HepG2 (cell line): ENCODE results near the gene SEMA5B. TPM values are rescaled to one million over a fixed set of nuclear protein-coding genes. Genes with fewer than 3 reads are reported as not detected.

Source experiments
- ATAC-seq: fragments of 200-7000 bp; cut with Tn5 transposase; 3 replicates; pipeline ENCODE4 v1.9.1; 2020; ENCODE audit warnings: mild to moderate bottlenecking, moderate library complexity
- BruUV-seq: library from RNA; stranded (reverse); fragments of 400-500 nt; replicated peaks from 2 replicates; lab custom pipeline; 2021; lab: Mats Ljungman, UMichigan
- CTCF ChIA-PET: fragments of 300-600 bp; formaldehyde crosslinking; extraction: SDS; loops from one replicate; lab custom pipeline; 2021; ENCODE audit warnings: low total read pairs, inconsistent platforms, low intra/inter-chr PET ratio; lab: Yijun Ruan, JAX
- POLR2A ChIA-PET: fragments of 350-600 bp; sonication (Branson Sonifier 250); formaldehyde crosslinking; loops from one replicate; lab custom pipeline; 2020; ENCODE audit warnings: antibody characterized with exemption, inconsistent platforms; lab: Yijun Ruan, JAX
- DNase-seq: peaks from one replicate; pipeline ENCODE4 v3.0.0-alpha.2; 2015; ENCODE audit warnings: low spot score
- FAIRE-seq: peaks from 3 replicates; lab custom pipeline; 2011; peaks lifted over from hg19 to GRCh38; lab: Jason Lieb, UNC
- H2AFZ ChIP-seq: one replicate; pipeline ENCODE4 v1.6.1; 2011; ENCODE audit warnings: low read length, inconsistent platforms
- H3K27ac ChIP-seq: fragments of 300-600 bp; 3 replicates; pipeline ENCODE4 v1.8.0; 2011; ENCODE audit warnings: mixed run types, mild to moderate bottlenecking, mixed read lengths, low read length, inconsistent platforms; ENCODE audit not compliant: insufficient read depth; ENCODE audit errors: extremely low read length
- H3K27me3 ChIP-seq, 2 experiments: fragments of 200-600 bp in 1 of 2; 2 replicates in 1 of 2; 3 replicates in 1 of 2; pipeline versions ENCODE4 v1.6.0 to v1.8.0; 2011; ENCODE audit warnings: low read length in 2 of 2, mild to moderate bottlenecking in 2 of 2, moderate library complexity in 2 of 2, inconsistent platforms in 1 of 2; ENCODE audit not compliant: insufficient read depth in 2 of 2, control insufficient read depth in 1 of 2
- H3K36me3 ChIP-seq, 2 experiments: fragments of 200-600 bp in 1 of 2; replicated peaks in 1 of 2; 2 replicates in 1 of 2; 3 replicates in 1 of 2; pipeline versions ENCODE4 v1.5.1 to v1.8.0; 2011; ENCODE audit warnings: low read length in 2 of 2, inconsistent platforms in 1 of 2; ENCODE audit not compliant: insufficient read depth in 2 of 2, control insufficient read depth in 1 of 2
- H3K4me1 ChIP-seq: 2 replicates; pipeline ENCODE4 v1.5.1; 2012; ENCODE audit warnings: low read length, inconsistent platforms; ENCODE audit not compliant: insufficient read depth
- H3K4me2 ChIP-seq: 2 replicates; pipeline ENCODE4 v1.6.0; 2011; ENCODE audit warnings: low read depth, low read length, inconsistent platforms
- H3K4me3 ChIP-seq, 3 experiments: fragments of 200-600 bp in 1 of 3; sonication (generic), shearing (Covaris generic) in 1 of 3; replicated peaks in 1 of 3; 2 replicates each; pipeline ENCODE4 v1.5.1; 2011 to 2016; ENCODE audit warnings: low read length in 3 of 3, inconsistent platforms in 2 of 3, low read depth in 2 of 3, mild to moderate bottlenecking in 2 of 3, control low read depth in 1 of 3, mixed read lengths in 1 of 3; ENCODE audit not compliant: insufficient read depth in 1 of 3
- H3K79me2 ChIP-seq: one replicate; pipeline ENCODE4 v1.6.1; 2011; ENCODE audit warnings: low read length, inconsistent platforms; ENCODE audit not compliant: insufficient read depth
- H3K9ac ChIP-seq: 2 replicates; pipeline ENCODE4 v1.6.0; 2011; ENCODE audit warnings: mild to moderate bottlenecking, low read depth, low read length, inconsistent platforms; ENCODE audit not compliant: insufficient read depth
- H3K9me3 ChIP-seq: 2 replicates; pipeline ENCODE4 v1.5.1; 2012; ENCODE audit warnings: mild to moderate bottlenecking, low read length
- H4K20me1 ChIP-seq: 2 replicates; pipeline ENCODE4 v1.6.0; 2011; ENCODE audit warnings: inconsistent platforms, mild to moderate bottlenecking, low read length, moderate library complexity; ENCODE audit not compliant: insufficient read depth
- ARHGAP35 ChIP-seq: sonication (generic); formaldehyde crosslinking; IDR thresholded peaks from 2 replicates; pipeline ENCODE4 v1.9.0; 2022; ENCODE audit warnings: mild to moderate bottlenecking, inconsistent platforms, moderate library complexity, missing genetic modification reagents, borderline replicate concordance
- HDAC1 ChIP-seq: sonication (generic); formaldehyde crosslinking; IDR thresholded peaks from 2 replicates; pipeline ENCODE4 v1.5.1; 2020; ENCODE audit warnings: mild to moderate bottlenecking, missing genetic modification reagents
- KAT7 ChIP-seq: IDR thresholded peaks from 2 replicates; pipeline ENCODE4 v1.6.1; 2018; ENCODE audit warnings: borderline replicate concordance, missing compliant biosample characterization
- MED13 ChIP-seq: sonication (generic); formaldehyde crosslinking; IDR thresholded peaks from 2 replicates; pipeline ENCODE4 v1.5.0; 2020; ENCODE audit warnings: missing genetic modification reagents
- MIXL1 ChIP-seq: IDR thresholded peaks from 2 replicates; pipeline ENCODE4 v1.6.1; 2016
- MYC ChIP-seq: sonication (generic); formaldehyde crosslinking; IDR thresholded peaks from 2 replicates; pipeline ENCODE4 v1.9.0; 2021; ENCODE audit warnings: missing genetic modification reagents, borderline replicate concordance
- ZNF337 ChIP-seq: sonication (generic); formaldehyde crosslinking; IDR thresholded peaks from 2 replicates; pipeline ENCODE4 v1.5.1; 2020; ENCODE audit warnings: missing genetic modification reagents, low read depth, mild to moderate bottlenecking, borderline replicate concordance
- ZNF589 ChIP-seq: sonication (generic); formaldehyde crosslinking; conservative IDR thresholded peaks from 2 replicates; pipeline ENCODE4 v1.8.0; 2022; ENCODE audit warnings: mild to moderate bottlenecking, moderate library complexity, missing genetic modification reagents
- ZNF598 ChIP-seq: sonication (generic); formaldehyde crosslinking; IDR thresholded peaks from 2 replicates; pipeline ENCODE4 v1.5.1; 2020; ENCODE audit warnings: mild to moderate bottlenecking, missing genetic modification reagents, borderline replicate concordance
- ZNF644 ChIP-seq: IDR thresholded peaks from 2 replicates; pipeline ENCODE4 v1.6.1; 2016; ENCODE audit warnings: low read depth
- ZNF7 ChIP-seq: IDR thresholded peaks from 2 replicates; pipeline ENCODE4 v1.6.1; 2016; ENCODE audit warnings: missing biosample characterization, missing genetic modification reagents
- WGBS: methylation state at CpG from one replicate; pipeline ENCODE4 v1.1.6; 2017; ENCODE audit warnings: low lambda C conversion rate; 5-methylcytosine and 5-hydroxymethylcytosine counted together
- in situ Hi-C: cut with HindIII; loops from 2 replicates; pipeline ENCODE4 v1.10.0; 2017; ENCODE audit warnings: low pct_unique_long_range_greater_than_20kb; ENCODE audit not compliant: extremely low pct_ligation_motif_present
- intact Hi-C: fragments of 100-400 bp; cut with micrococcal nuclease; formaldehyde crosslinking; loops from one replicate; pipeline ENCODE4 v1.10.0; 2022; ENCODE audit not compliant: unreplicated experiment
- polyA plus RNA-seq, 8 experiments: library from polyadenylated mRNA; depleted of rRNA in 3 of 8; stranded (reverse) in 7 of 8; unstranded in 1 of 8; fragments of >200 nt; fragmentation: Illumina TruSeq in 4 of 8; extraction: Trizol in 4 of 8; gene quantifications; 2 replicates each; pipeline versions ENCODE4 v1.2.1 to v1.2.3, GENCODE V29; 2011 to 2016; ENCODE audit warnings: low read depth in 4 of 8, missing spikeins in 1 of 8, mixed read lengths in 1 of 8; ENCODE audit not compliant: insufficient read depth in 1 of 8
- total RNA-seq, 5 experiments: library from RNA; depleted of rRNA; stranded (reverse); fragments of >200 nt; fragmentation: Illumina TruSeq; extraction: Trizol; gene quantifications; 2 replicates each; pipeline ENCODE4 v1.2.3, GENCODE V29; 2016; ENCODE audit warnings: low read depth in 1 of 5
- TF ChIP-seq, protein P1 (sequence below): IDR thresholded peaks from 2 replicates; pipeline ENCODE4 v1.6.1; 2016; ENCODE audit warnings: low read depth, missing genetic modification reagents, missing compliant biosample characterization
- TF ChIP-seq, protein P2 (sequence below): sonication (generic); formaldehyde crosslinking; IDR thresholded peaks from 2 replicates; pipeline ENCODE4 v1.9.0; 2021; ENCODE audit warnings: mild to moderate bottlenecking, missing genetic modification reagents

Gene SEMA5B
- total and polyA plus RNA-seq, 2 of the 13 experiments (the other 11 are each of a cell fraction or from before 2014, with no cell fraction given): not detected

DNA sequence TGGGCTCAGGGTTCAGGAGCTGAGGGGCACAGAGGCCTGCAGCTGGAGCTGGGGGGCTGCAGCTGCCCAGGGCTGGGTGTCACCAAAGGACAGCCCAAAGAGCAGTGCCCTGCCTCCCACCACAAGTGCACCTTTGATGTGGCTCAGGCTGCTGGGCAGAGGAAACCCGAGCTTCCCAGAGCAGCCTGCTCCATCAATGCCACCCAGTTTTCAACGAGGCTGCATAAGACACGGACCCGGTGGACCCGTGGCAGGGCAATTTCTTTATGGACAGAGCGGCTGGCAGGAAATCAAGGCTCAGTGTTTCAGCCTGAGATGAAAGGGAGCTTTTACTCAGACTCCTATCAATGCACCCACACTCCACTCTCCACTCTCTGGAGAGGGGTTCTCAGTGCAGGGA, 18.7 kb downstream of the SEMA5B start (continued):
- no peak for TF ChIP-seq MIXL1
- no peak for TF ChIP-seq HDAC1 (CRISPR knock-in tag)
- TF ChIP-seq, protein P1, sequence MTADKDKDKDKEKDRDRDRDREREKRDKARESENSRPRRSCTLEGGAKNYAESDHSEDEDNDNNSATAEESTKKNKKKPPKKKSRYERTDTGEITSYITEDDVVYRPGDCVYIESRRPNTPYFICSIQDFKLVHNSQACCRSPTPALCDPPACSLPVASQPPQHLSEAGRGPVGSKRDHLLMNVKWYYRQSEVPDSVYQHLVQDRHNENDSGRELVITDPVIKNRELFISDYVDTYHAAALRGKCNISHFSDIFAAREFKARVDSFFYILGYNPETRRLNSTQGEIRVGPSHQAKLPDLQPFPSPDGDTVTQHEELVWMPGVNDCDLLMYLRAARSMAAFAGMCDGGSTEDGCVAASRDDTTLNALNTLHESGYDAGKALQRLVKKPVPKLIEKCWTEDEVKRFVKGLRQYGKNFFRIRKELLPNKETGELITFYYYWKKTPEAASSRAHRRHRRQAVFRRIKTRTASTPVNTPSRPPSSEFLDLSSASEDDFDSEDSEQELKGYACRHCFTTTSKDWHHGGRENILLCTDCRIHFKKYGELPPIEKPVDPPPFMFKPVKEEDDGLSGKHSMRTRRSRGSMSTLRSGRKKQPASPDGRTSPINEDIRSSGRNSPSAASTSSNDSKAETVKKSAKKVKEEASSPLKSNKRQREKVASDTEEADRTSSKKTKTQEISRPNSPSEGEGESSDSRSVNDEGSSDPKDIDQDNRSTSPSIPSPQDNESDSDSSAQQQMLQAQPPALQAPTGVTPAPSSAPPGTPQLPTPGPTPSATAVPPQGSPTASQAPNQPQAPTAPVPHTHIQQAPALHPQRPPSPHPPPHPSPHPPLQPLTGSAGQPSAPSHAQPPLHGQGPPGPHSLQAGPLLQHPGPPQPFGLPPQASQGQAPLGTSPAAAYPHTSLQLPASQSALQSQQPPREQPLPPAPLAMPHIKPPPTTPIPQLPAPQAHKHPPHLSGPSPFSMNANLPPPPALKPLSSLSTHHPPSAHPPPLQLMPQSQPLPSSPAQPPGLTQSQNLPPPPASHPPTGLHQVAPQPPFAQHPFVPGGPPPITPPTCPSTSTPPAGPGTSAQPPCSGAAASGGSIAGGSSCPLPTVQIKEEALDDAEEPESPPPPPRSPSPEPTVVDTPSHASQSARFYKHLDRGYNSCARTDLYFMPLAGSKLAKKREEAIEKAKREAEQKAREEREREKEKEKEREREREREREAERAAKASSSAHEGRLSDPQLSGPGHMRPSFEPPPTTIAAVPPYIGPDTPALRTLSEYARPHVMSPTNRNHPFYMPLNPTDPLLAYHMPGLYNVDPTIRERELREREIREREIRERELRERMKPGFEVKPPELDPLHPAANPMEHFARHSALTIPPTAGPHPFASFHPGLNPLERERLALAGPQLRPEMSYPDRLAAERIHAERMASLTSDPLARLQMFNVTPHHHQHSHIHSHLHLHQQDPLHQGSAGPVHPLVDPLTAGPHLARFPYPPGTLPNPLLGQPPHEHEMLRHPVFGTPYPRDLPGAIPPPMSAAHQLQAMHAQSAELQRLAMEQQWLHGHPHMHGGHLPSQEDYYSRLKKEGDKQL (CRISPR knock-in tag): no peak
- no peak for TF ChIP-seq ZNF589 (CRISPR knock-in tag)

DNA sequence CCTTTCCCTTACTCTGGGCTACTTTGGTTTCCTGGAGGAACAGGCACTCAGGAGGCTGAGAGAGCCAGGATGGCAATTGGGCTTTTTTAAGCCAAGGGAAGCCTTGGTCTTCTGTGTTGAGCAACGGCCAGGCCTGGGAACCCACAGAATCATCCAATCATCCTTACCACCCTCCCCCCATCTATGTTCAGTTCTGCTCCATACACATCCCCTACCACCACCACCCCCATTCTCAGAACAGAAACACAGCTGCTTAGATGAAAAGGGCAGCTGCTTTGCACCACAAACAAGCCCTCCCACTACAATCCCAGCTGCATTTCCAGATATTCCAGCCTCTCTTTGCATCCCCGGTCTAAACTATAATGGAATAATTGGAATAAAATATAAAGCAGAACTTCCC, 21.0 kb downstream of the SEMA5B start:
- Histone ChIP-seq H3K4me2 (no peak overlapping the region), H3K79me2 (no peaks in the 10 kb centered on the region), H2AFZ (no peak overlapping the region), H3K9me3 (no peaks in the 10 kb centered on the region), H3K36me3 (no peaks in the 10 kb centered on the region), H4K20me1 (no peaks in the 10 kb centered on the region), H3K27ac (no peak overlapping the region), H3K27me3 (peaks cover 5 to 7% of the 10 kb centered on the region in 2 experiments; a peak in 4 of 5 replicates), H3K9ac (no peak overlapping the region), H3K4me1 (no peaks in the 10 kb centered on the region), H3K4me3 (no peak overlapping the region)
- ChIA-PET CTCF (no interaction called here), POLR2A (no interaction called here)
- ATAC-seq: no peak
- 0% methylated on average over 2 of the region's 2 CpGs for WGBS
- no TSS peak for BruUV-seq
- in situ Hi-C loops (no loop called here), intact Hi-C loops (no loop called here)
- DNase-seq: no peak
- no peak for FAIRE-seq
- TF ChIP-seq ZNF7 (CRISPR knock-in tag) (no peak), KAT7 (CRISPR knock-in tag) (no peak), ZNF644 (no peak), ZNF337 (CRISPR knock-in tag) (no peak), ARHGAP35 (CRISPR knock-in tag) (no peak), MED13 (no peak), ZNF598 (CRISPR knock-in tag) (no peak), MYC (CRISPR knock-in tag) (no peak)
- TF ChIP-seq, protein P2, sequence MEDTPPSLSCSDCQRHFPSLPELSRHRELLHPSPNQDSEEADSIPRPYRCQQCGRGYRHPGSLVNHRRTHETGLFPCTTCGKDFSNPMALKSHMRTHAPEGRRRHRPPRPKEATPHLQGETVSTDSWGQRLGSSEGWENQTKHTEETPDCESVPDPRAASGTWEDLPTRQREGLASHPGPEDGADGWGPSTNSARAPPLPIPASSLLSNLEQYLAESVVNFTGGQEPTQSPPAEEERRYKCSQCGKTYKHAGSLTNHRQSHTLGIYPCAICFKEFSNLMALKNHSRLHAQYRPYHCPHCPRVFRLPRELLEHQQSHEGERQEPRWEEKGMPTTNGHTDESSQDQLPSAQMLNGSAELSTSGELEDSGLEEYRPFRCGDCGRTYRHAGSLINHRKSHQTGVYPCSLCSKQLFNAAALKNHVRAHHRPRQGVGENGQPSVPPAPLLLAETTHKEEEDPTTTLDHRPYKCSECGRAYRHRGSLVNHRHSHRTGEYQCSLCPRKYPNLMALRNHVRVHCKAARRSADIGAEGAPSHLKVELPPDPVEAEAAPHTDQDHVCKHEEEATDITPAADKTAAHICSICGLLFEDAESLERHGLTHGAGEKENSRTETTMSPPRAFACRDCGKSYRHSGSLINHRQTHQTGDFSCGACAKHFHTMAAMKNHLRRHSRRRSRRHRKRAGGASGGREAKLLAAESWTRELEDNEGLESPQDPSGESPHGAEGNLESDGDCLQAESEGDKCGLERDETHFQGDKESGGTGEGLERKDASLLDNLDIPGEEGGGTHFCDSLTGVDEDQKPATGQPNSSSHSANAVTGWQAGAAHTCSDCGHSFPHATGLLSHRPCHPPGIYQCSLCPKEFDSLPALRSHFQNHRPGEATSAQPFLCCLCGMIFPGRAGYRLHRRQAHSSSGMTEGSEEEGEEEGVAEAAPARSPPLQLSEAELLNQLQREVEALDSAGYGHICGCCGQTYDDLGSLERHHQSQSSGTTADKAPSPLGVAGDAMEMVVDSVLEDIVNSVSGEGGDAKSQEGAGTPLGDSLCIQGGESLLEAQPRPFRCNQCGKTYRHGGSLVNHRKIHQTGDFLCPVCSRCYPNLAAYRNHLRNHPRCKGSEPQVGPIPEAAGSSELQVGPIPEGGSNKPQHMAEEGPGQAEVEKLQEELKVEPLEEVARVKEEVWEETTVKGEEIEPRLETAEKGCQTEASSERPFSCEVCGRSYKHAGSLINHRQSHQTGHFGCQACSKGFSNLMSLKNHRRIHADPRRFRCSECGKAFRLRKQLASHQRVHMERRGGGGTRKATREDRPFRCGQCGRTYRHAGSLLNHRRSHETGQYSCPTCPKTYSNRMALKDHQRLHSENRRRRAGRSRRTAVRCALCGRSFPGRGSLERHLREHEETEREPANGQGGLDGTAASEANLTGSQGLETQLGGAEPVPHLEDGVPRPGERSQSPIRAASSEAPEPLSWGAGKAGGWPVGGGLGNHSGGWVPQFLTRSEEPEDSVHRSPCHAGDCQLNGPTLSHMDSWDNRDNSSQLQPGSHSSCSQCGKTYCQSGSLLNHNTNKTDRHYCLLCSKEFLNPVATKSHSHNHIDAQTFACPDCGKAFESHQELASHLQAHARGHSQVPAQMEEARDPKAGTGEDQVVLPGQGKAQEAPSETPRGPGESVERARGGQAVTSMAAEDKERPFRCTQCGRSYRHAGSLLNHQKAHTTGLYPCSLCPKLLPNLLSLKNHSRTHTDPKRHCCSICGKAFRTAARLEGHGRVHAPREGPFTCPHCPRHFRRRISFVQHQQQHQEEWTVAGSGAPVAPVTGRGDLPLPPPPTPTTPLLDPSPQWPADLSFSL (CRISPR knock-in tag): no peak
